GM18873 (cell line): ENCODE measurements around the gene ZNF567.
"Not testable (repeated sequence)": the region's sequence is repeated elsewhere in the genome, so short reads cannot be mapped to it uniquely, and the experiment has no call there.

ENCODE experiments used
- ATAC-seq: cut with Tn5 transposase; IDR thresholded peaks from one replicate; pipeline ENCODE4 v1.9.1; 2021; ENCODE audit warnings: mild to moderate bottlenecking, moderate library complexity, moderate number of reproducible peaks; ENCODE audit not compliant: unreplicated experiment, low FRiP score

Gene ZNF567

GRCh38 chr19:36749613-36750012 lies 62.2 kb downstream of the ZNF567 start:
- ATAC-seq, result not testable (repeated sequence)

- no peak for ATAC-seq
These were observed 62.8 kb downstream of the ZNF567 start for GRCh38 chr19:36750066-36750691.
